Breast epithelium (tissue), 4 donors: Measurements from ENCODE around the gene KCNQ5. TPM values are rescaled to one million over a fixed set of nuclear protein-coding genes. Genes with fewer than 3 reads are reported as not detected.

Experiments
- DNase-seq, 2 donors: peaks; one replicate each; pipeline ENCODE4 v3.0.0-alpha.2; 2019; ENCODE audit warnings: low spot score in 2 of 2
- H3K27ac ChIP-seq, 2 donors: fragments of 200-600 bp; sonication (generic) in 1 of 2; one replicate each; pipeline ENCODE4 v1.5.1; 2016 to 2019; ENCODE audit warnings: mild to moderate bottlenecking in 1 of 2
- H3K27me3 ChIP-seq, 2 donors: fragments of 200-600 bp; sonication (generic) in 1 of 2; one replicate each; pipeline versions ENCODE4 v1.5.1 to v1.6.0; 2017 to 2019; ENCODE audit warnings: control low read depth in 1 of 2, mild to moderate bottlenecking in 1 of 2
- H3K36me3 ChIP-seq: fragments of 200-600 bp; one replicate; pipeline ENCODE4 v1.5.1; 2019
- H3K4me1 ChIP-seq, 2 donors: fragments of 200-600 bp; sonication (generic); one replicate each; pipeline ENCODE4 v1.5.1; 2016 to 2019; ENCODE audit warnings: control low read depth in 1 of 2
- H3K4me3 ChIP-seq, 3 donors: fragments of 200-600 bp; sonication (generic); 1 replicate in 2 of 3; 2 replicates in 1 of 3; pipeline ENCODE4 v1.5.1; 2016 to 2019; ENCODE audit warnings: mild to moderate bottlenecking in 3 of 3, moderate library complexity in 2 of 3
- H3K9me3 ChIP-seq, 2 donors: fragments of 200-600 bp; sonication (generic) in 1 of 2; one replicate each; pipeline ENCODE4 v1.5.1; 2016 to 2019; ENCODE audit warnings: control low read depth in 1 of 2
- POLR2A ChIP-seq: fragments of 450-650 bp; IDR thresholded peaks from one replicate; pipeline ENCODE4 v1.6.1; 2016; ENCODE audit warnings: antibody characterized with exemption, mild to moderate bottlenecking, moderate library complexity
- POLR2AphosphoS5 ChIP-seq, 3 donors: sonication (generic); formaldehyde crosslinking; IDR thresholded peaks; one replicate each; pipeline ENCODE4 v1.6.1; 2017; ENCODE audit warnings: antibody characterized with exemption in 3 of 3
- intact Hi-C: fragments of 100-400 bp; cut with DNase I; formaldehyde crosslinking; loops from one replicate; pipeline ENCODE4 v1.15.1; 2023; ENCODE audit warnings: low total_unique reads
- total RNA-seq, 3 donors: library from RNA; depleted of rRNA; stranded (reverse); fragments of >200 nt; gene quantifications; one replicate each; pipeline ENCODE4 v1.1.0, GENCODE V29; 2016
- TF ChIP-seq, protein P1 (sequence below), 3 donors: fragments of 450-650 bp; IDR thresholded peaks; one replicate each; pipeline ENCODE4 v1.5.1; 2016 to 2017; ENCODE audit warnings: antibody characterized with exemption in 3 of 3, mild to moderate bottlenecking in 3 of 3, moderate library complexity in 3 of 3

The KCNQ5 gene
- total RNA-seq, 3 donors from 2014 or later = 0.16 to 1.0 (median 0.33) TPM

DNA sequence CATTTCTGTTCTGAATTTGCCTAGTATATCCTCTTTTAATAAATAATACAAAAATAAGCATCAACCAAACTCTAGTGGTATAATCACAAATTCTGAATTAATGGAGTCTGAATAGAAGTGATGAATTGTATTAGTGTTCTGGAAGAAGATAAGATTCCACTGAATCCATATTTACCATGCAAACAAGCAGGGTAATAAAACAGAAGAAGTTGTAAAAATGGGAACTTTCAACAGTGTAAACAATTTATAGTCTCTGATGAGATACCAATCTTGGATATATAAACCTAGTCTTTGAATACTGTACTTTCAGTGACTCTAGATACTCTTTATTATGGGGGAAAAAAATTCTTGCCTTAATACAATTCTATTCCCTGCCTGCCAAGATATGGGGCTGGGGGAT, 405.8 kb downstream of the KCNQ5 start:
- Histone ChIP-seq H3K27me3 (no peaks in the 10 kb centered on the region), H3K4me3 (no peak overlapping the region), H3K9me3 (no peaks in the 10 kb centered on the region), H3K27ac (no peak overlapping the region), H3K36me3 (no peaks in the 10 kb centered on the region), H3K4me1 (no peaks in the 10 kb centered on the region)
- no peak for DNase-seq
- intact Hi-C loops = no loop called here
- TF ChIP-seq POLR2AphosphoS5 (IDR thresholded peaks at IDR 0.05) = no peak
- TF ChIP-seq POLR2A = no peak
- TF ChIP-seq, protein P1, sequence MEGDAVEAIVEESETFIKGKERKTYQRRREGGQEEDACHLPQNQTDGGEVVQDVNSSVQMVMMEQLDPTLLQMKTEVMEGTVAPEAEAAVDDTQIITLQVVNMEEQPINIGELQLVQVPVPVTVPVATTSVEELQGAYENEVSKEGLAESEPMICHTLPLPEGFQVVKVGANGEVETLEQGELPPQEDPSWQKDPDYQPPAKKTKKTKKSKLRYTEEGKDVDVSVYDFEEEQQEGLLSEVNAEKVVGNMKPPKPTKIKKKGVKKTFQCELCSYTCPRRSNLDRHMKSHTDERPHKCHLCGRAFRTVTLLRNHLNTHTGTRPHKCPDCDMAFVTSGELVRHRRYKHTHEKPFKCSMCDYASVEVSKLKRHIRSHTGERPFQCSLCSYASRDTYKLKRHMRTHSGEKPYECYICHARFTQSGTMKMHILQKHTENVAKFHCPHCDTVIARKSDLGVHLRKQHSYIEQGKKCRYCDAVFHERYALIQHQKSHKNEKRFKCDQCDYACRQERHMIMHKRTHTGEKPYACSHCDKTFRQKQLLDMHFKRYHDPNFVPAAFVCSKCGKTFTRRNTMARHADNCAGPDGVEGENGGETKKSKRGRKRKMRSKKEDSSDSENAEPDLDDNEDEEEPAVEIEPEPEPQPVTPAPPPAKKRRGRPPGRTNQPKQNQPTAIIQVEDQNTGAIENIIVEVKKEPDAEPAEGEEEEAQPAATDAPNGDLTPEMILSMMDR (IDR thresholded peaks at IDR 0.05) = no peak

DNA sequence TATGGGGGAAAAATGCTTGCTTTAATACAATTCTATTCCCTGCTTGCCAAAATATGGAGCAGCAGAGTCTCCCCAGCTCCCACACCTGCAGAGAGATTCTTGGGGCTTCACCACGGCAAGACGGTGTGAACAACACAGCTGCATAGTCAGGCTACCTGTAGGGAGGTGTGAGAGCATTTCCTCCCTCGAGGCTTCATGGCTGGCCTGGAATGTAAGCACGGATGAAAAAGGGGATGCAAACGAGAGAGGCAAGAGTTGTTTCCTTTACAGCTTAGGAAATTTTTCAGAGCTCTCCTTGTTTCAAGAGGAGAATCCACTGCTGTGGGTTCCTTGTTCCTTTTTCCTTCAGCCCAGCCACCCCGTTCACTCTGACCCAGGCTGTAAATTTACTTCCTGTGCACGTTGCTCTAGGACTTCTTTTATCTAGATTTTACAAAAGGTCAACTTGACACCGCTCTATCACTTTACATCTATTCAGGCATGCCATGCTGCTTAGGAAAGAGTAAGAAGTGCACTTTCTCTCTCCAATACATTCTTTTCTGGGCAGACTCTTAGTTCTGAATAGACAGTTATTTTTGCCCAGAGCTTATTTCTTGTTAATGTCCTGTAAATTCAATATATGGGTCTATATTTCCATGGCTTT, 406.4 kb downstream of the KCNQ5 start:
- Histone ChIP-seq H3K36me3 (no peaks in the 10 kb centered on the region), H3K27me3 (no peaks in the 10 kb centered on the region), H3K27ac (no peak overlapping the region), H3K4me3 (no peak overlapping the region), H3K4me1 (no peaks in the 10 kb centered on the region), H3K9me3 (no peaks in the 10 kb centered on the region)
- no peak for DNase-seq
- intact Hi-C loops = no loop called here
- no peak for TF ChIP-seq POLR2A
- TF ChIP-seq, protein P1 (IDR thresholded peaks at IDR 0.05) = no peak
- no peak for TF ChIP-seq POLR2AphosphoS5 (IDR thresholded peaks at IDR 0.05)

DNA sequence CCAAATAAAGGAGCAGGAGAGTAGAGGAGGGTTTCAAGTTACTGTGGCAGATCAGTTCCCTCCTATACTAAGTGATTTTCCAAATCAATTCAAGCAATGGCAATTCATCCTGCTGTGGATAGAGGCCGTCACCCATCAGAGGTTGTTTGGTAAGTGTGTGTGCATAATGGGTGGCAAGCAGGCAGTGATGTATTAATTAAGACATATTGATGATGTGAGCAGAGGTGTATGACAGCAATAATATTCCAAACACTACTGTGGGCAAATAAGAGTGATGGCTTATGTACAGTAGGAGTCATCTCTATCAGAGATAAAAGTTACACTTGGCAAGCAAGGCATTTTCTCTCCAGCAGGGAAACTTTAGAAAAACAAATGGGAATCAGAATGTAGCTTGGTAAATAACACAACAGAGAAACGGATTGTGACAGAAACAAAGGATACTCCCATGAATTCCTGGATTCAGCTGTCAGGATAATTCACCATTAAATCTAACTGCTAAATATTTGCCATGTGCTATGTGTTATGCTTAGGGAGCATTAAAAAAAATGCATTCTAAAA, 407.1 kb downstream of the KCNQ5 start:
- no peak for DNase-seq
- Histone ChIP-seq H3K4me3 (no peak overlapping the region), H3K9me3 (no peaks in the 10 kb centered on the region), H3K27me3 (no peaks in the 10 kb centered on the region), H3K36me3 (no peaks in the 10 kb centered on the region), H3K4me1 (no peaks in the 10 kb centered on the region), H3K27ac (no peak overlapping the region)
- TF ChIP-seq POLR2AphosphoS5 (IDR thresholded peaks at IDR 0.05) = no peak
- TF ChIP-seq POLR2A = no peak
- TF ChIP-seq, protein P1 (IDR thresholded peaks at IDR 0.05) = no peak
- intact Hi-C loops = no loop called here

DNA sequence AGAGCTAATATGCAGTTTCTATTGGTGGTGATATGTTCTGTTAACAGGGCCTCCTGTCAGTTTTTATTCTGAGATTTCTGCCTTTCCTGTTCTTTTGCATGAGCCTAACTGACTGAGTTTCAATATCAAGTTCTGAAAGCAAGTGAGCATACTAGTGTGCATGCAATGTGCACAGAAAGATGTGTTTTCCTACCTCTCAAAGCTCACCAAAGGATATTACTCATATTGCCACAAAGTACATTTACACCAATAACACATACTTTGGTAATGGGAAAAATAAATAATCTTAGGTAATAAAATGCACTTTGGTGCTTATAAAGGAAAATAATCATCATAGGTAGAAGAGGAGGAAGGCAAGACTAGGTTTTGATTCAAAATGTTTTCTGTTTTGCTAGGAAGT, 408.4 kb downstream of the KCNQ5 start:
- Histone ChIP-seq H3K4me1 (no peaks in the 10 kb centered on the region), H3K27ac (no peak overlapping the region), H3K27me3 (no peaks in the 10 kb centered on the region), H3K36me3 (no peaks in the 10 kb centered on the region), H3K4me3 (no peak overlapping the region), H3K9me3 (no peaks in the 10 kb centered on the region)
- intact Hi-C loops = no loop called here
- no peak for TF ChIP-seq POLR2AphosphoS5 (IDR thresholded peaks at IDR 0.05)
- TF ChIP-seq, protein P1 (IDR thresholded peaks at IDR 0.05) = no peak
- no peak for DNase-seq
